ENCODE data around the gene HLX.
A peak's percentile ranks its signal among the peaks of the same experiment; 100 is the strongest.

HLX gene

GRCh38 chr1:220879076-220879508, at the start of gene HLX:
TSS of gene HLX (plus strand) at chr1:220879443. CDS start at chr1:220879858, 415 bp downstream.
- TF ChIP-seq ZFP3 (CRISPR knock-in tag; IDR thresholded peaks at IDR 0.05) (no peak), CSRNP3 (CRISPR knock-in tag; IDR thresholded peaks at IDR 0.05) (no peak), TSHZ2 (CRISPR knock-in tag; IDR thresholded peaks at IDR 0.05) (no peak), BACH2 (CRISPR knock-in tag; IDR thresholded peaks at IDR 0.05; ENCODE audit: borderline replicate concordance) (no peak), PPARA (CRISPR knock-in tag; IDR thresholded peaks at IDR 0.05; ENCODE audit: borderline replicate concordance) (no peak), GLIS3 (CRISPR knock-in tag; IDR thresholded peaks at IDR 0.05) (no peak), TOX (CRISPR knock-in tag; IDR thresholded peaks at IDR 0.05; ENCODE audit: borderline replicate concordance) (no peak), ZFP30 (CRISPR knock-in tag; IDR thresholded peaks at IDR 0.05) (no peak), CREB5 (CRISPR knock-in tag; IDR thresholded peaks at IDR 0.05; ENCODE audit: low read depth) (no peak)
- peak; percentile 94 for ATAC-seq

- peak; percentile 45; the same call in 1 of the 3 replicates for ATAC-seq
- TF ChIP-seq OSR1 (CRISPR knock-in tag; IDR thresholded peaks at IDR 0.05) (no peak), TOX (CRISPR knock-in tag; IDR thresholded peaks at IDR 0.05; ENCODE audit: borderline replicate concordance) (0 out of 2 replicates have a peak, but pooled peaks have one; percentile 33), BACH2 (CRISPR knock-in tag; IDR thresholded peaks at IDR 0.05; ENCODE audit: borderline replicate concordance) (no peak)
Observed at GRCh38 chr1:220833436-220833835, 45.8 kb upstream of the HLX start.

- no peak for ATAC-seq
- TF ChIP-seq ZFP30 (CRISPR knock-in tag; IDR thresholded peaks at IDR 0.05): no peak
- TF ChIP-seq POU6F1 (CRISPR knock-in tag; IDR thresholded peaks at IDR 0.05; ENCODE audit: borderline replicate concordance, low read depth): no peak
- TF ChIP-seq PPARA (CRISPR knock-in tag; IDR thresholded peaks at IDR 0.05; ENCODE audit: borderline replicate concordance): no peak
- TF ChIP-seq ESRRG (CRISPR knock-in tag; IDR thresholded peaks at IDR 0.05): no peak
- TF ChIP-seq ZNF8 (CRISPR knock-in tag; IDR thresholded peaks at IDR 0.05): no peak
- TF ChIP-seq CSRNP3 (CRISPR knock-in tag; IDR thresholded peaks at IDR 0.05): no peak
- no peak for TF ChIP-seq CSDC2 (CRISPR knock-in tag; IDR thresholded peaks at IDR 0.05)
- TF ChIP-seq ZNF565 (CRISPR knock-in tag; conservative IDR thresholded peaks at IDR 0.05; ENCODE audit: low read depth): no peak
- TF ChIP-seq OSR1 (CRISPR knock-in tag; IDR thresholded peaks at IDR 0.05): no peak
- TF ChIP-seq TOX (CRISPR knock-in tag; IDR thresholded peaks at IDR 0.05; ENCODE audit: borderline replicate concordance): no peak
- no peak for TF ChIP-seq BACH2 (CRISPR knock-in tag; IDR thresholded peaks at IDR 0.05; ENCODE audit: borderline replicate concordance)
- no peak for TF ChIP-seq GLIS3 (CRISPR knock-in tag; IDR thresholded peaks at IDR 0.05)
- TF ChIP-seq ARNTL (CRISPR knock-in tag; IDR thresholded peaks at IDR 0.05; ENCODE audit: borderline replicate concordance, low read depth): no peak
- TF ChIP-seq ISL1 (CRISPR knock-in tag; IDR thresholded peaks at IDR 0.05): no peak
- no peak for TF ChIP-seq CREB5 (CRISPR knock-in tag; IDR thresholded peaks at IDR 0.05; ENCODE audit: low read depth)
- no peak for TF ChIP-seq PATZ1 (CRISPR knock-in tag; IDR thresholded peaks at IDR 0.05; ENCODE audit: borderline replicate concordance)
Observed at GRCh38 chr1:220834155-220834870, 44.9 kb upstream of the HLX start.
